HepG2 (cell line): ENCODE results near the gene TSNAXIP1. TPM values are rescaled to one million over a fixed set of nuclear protein-coding genes. Genes with fewer than 3 reads are reported as not detected.

Experiments used
- AKNA ChIP-seq: sonication (generic); formaldehyde crosslinking; IDR thresholded peaks from 2 replicates; pipeline ENCODE4 v1.4.0; 2020; ENCODE audit warnings: missing genetic modification reagents, borderline replicate concordance
- ARNTL ChIP-seq: sonication (generic); formaldehyde crosslinking; IDR thresholded peaks from 2 replicates; pipeline ENCODE4 v1.4.0; 2020; ENCODE audit warnings: mild to moderate bottlenecking, missing genetic modification reagents
- ATF7-NPFF ChIP-seq: sonication (generic); formaldehyde crosslinking; IDR thresholded peaks from 2 replicates; pipeline ENCODE4 v1.8.1; 2023; ENCODE audit warnings: mild to moderate bottlenecking, low read depth, missing genetic modification reagents, moderate library complexity
- CCAR2 ChIP-seq: fragments of 200-400 bp; formaldehyde crosslinking; optimal IDR thresholded peaks from 2 replicates; pipeline ENCODE3; 2018; ENCODE audit warnings: low read depth, mild to moderate bottlenecking, low read length, moderate library complexity
- E2F5 ChIP-seq: sonication (generic); formaldehyde crosslinking; conservative IDR thresholded peaks from 2 replicates; pipeline ENCODE4 v1.4.0; 2020; ENCODE audit warnings: missing genetic modification reagents
- ELF4 ChIP-seq: sonication (generic); formaldehyde crosslinking; IDR thresholded peaks from 2 replicates; pipeline ENCODE4 v1.5.0; 2020; ENCODE audit warnings: missing genetic modification reagents, mild to moderate bottlenecking, moderate library complexity, borderline replicate concordance
- FOXA1 ChIP-seq, 2 experiments: fragments of 450-650 bp in 1 of 2; sonication (generic) in 1 of 2; formaldehyde crosslinking in 1 of 2; IDR thresholded peaks; 2 replicates each; pipeline versions ENCODE4 v1.4.0 to v1.6.1; 2016 to 2020; ENCODE audit warnings: missing genetic modification reagents in 1 of 2
- GZF1 ChIP-seq: sonication (generic); formaldehyde crosslinking; IDR thresholded peaks from 2 replicates; pipeline ENCODE4 v1.5.1; 2020; ENCODE audit warnings: mild to moderate bottlenecking, missing genetic modification reagents
- JARID2 ChIP-seq: sonication (generic); formaldehyde crosslinking; IDR thresholded peaks from 2 replicates; pipeline ENCODE4 v1.8.1; 2023; ENCODE audit warnings: missing genetic modification reagents, inconsistent platforms; ENCODE audit not compliant: insufficient replicate concordance
- JUN ChIP-seq: sonication (generic); formaldehyde crosslinking; IDR thresholded peaks from 2 replicates; pipeline ENCODE4 v1.4.0; 2020; ENCODE audit warnings: mild to moderate bottlenecking, missing genetic modification reagents
- JUND ChIP-seq: sonication (generic); formaldehyde crosslinking; IDR thresholded peaks from 2 replicates; pipeline ENCODE4 v1.8.0; 2022; ENCODE audit warnings: mild to moderate bottlenecking, missing genetic modification reagents
- KDM4B ChIP-seq: sonication (generic); formaldehyde crosslinking; IDR thresholded peaks from 2 replicates; pipeline ENCODE4 v1.4.0; 2020; ENCODE audit warnings: missing genetic modification reagents
- NKX3-1 ChIP-seq: sonication (generic); formaldehyde crosslinking; IDR thresholded peaks from 2 replicates; pipeline ENCODE4 v1.5.0; 2020; ENCODE audit warnings: missing genetic modification reagents
- PCBP1 ChIP-seq: fragments of 200-400 bp; formaldehyde crosslinking; IDR thresholded peaks from 2 replicates; pipeline ENCODE4 v1.6.1; 2017; ENCODE audit warnings: mild to moderate bottlenecking, low read depth, low read length, borderline replicate concordance
- RFX1 ChIP-seq: fragments of 450-650 bp; IDR thresholded peaks from 2 replicates; pipeline ENCODE4 v1.6.1; 2017
- U2AF2 ChIP-seq: fragments of 200-400 bp; formaldehyde crosslinking; IDR thresholded peaks from 2 replicates; pipeline ENCODE4 v1.6.1; 2017; ENCODE audit warnings: low read depth, mild to moderate bottlenecking, low read length
- ZNF333 ChIP-seq: sonication (generic); formaldehyde crosslinking; IDR thresholded peaks from 2 replicates; pipeline ENCODE4 v1.4.0; 2020; ENCODE audit warnings: mild to moderate bottlenecking, missing genetic modification reagents, borderline replicate concordance
- ZNF468 ChIP-seq: sonication (generic); formaldehyde crosslinking; IDR thresholded peaks from 2 replicates; pipeline ENCODE4 v1.8.0; 2022; ENCODE audit warnings: mild to moderate bottlenecking, moderate library complexity, missing genetic modification reagents
- ZNF546 ChIP-seq: sonication (generic); formaldehyde crosslinking; conservative IDR thresholded peaks from 2 replicates; pipeline ENCODE4 v1.8.1; 2023; ENCODE audit warnings: mild to moderate bottlenecking, missing genetic modification reagents
- ZNF570 ChIP-seq: sonication (generic); formaldehyde crosslinking; IDR thresholded peaks from 2 replicates; pipeline ENCODE4 v1.4.0; 2020; ENCODE audit warnings: mild to moderate bottlenecking, missing genetic modification reagents, borderline replicate concordance
- ZNF720 ChIP-seq: sonication (generic); formaldehyde crosslinking; IDR thresholded peaks from 2 replicates; pipeline ENCODE4 v1.4.0; 2020; ENCODE audit warnings: missing genetic modification reagents
- ZNF879 ChIP-seq: sonication (generic); formaldehyde crosslinking; IDR thresholded peaks from 2 replicates; pipeline ENCODE4 v1.8.1; 2023; ENCODE audit warnings: missing genetic modification reagents
- ZSCAN20 ChIP-seq: sonication (generic); formaldehyde crosslinking; IDR thresholded peaks from 2 replicates; pipeline ENCODE4 v1.4.0; 2020; ENCODE audit warnings: missing genetic modification reagents, mild to moderate bottlenecking, borderline replicate concordance
- ZZZ3 ChIP-seq: sonication (generic); formaldehyde crosslinking; IDR thresholded peaks from 2 replicates; pipeline ENCODE4 v1.4.0; 2020; ENCODE audit warnings: missing genetic modification reagents, mild to moderate bottlenecking, borderline replicate concordance
- polyA plus RNA-seq, 8 experiments: library from polyadenylated mRNA; depleted of rRNA in 3 of 8; stranded (reverse) in 7 of 8; unstranded in 1 of 8; fragments of >200 nt; fragmentation: Illumina TruSeq in 4 of 8; extraction: Trizol in 4 of 8; gene quantifications; 2 replicates each; pipeline versions ENCODE4 v1.2.1 to v1.2.3, GENCODE V29; 2011 to 2016; ENCODE audit warnings: low read depth in 4 of 8, missing spikeins in 1 of 8, mixed read lengths in 1 of 8; ENCODE audit not compliant: insufficient read depth in 1 of 8
- total RNA-seq, 5 experiments: library from RNA; depleted of rRNA; stranded (reverse); fragments of >200 nt; fragmentation: Illumina TruSeq; extraction: Trizol; gene quantifications; 2 replicates each; pipeline ENCODE4 v1.2.3, GENCODE V29; 2016; ENCODE audit warnings: low read depth in 1 of 5

The TSNAXIP1 gene
- total and polyA plus RNA-seq, 2 of the 13 experiments (the other 11 are each of a cell fraction or from before 2014, with no cell fraction given): 0.37 to 0.86 TPM

GRCh38 chr16:67806428-67807147, at the start of gene TSNAXIP1, which contains the start of gene RANBP10 (continued):
- TF ChIP-seq ARNTL (CRISPR knock-in tag) (0 out of 2 replicates have a peak, but pooled peaks have one; percentile 8), ELF4 (CRISPR knock-in tag) (0 out of 2 replicates have a peak, but pooled peaks have one; percentile 79), JUN (CRISPR knock-in tag) (no peak), RFX1 (peak; percentile 99), ZNF879 (peak; percentile 47; the same call in 1 of the 2 replicates), ZZZ3 (peak; percentile 75; the same call in 1 of the 2 replicates), ZNF546 (CRISPR knock-in tag) (no peak), ZSCAN20 (no peak), FOXA1 (IDR thresholded peaks at IDR 0.05) (no peak), FOXA1 (CRISPR knock-in tag; IDR thresholded peaks at IDR 0.05) (0 out of 2 replicates have a peak, but pooled peaks have one; percentile 5), AKNA (CRISPR knock-in tag) (no peak), ZNF720 (CRISPR knock-in tag) (no peak), JUND (CRISPR knock-in tag) (no peak; the same call in 1 of the 2 replicates), ZNF468 (CRISPR knock-in tag) (no peak), CCAR2 (no peak), ATF7-NPFF (CRISPR knock-in tag) (no peak), NKX3-1 (peak; percentile 51; the same call in 1 of the 2 replicates), U2AF2 (peak; percentile 98), KDM4B (CRISPR knock-in tag) (peak; percentile 77; the same call in 1 of the 2 replicates), JARID2 (no peak), PCBP1 (peak; percentile 86; the same call in 1 of the 2 replicates), ZNF333 (no peak), GZF1 (CRISPR knock-in tag) (no peak), E2F5 (peak; percentile 39; the same call in 1 of the 2 replicates), ZNF570 (CRISPR knock-in tag) (no peak)
